IPS-11a (cell line): ENCODE measurements around the gene ADD2.
"Not testable (repeated sequence)": the region's sequence is repeated elsewhere in the genome, so short reads cannot be mapped to it uniquely, and the experiment has no call there.

Source experiments
- H3K4me3 ChIP-seq: one replicate; pipeline ENCODE4 v1.5.1; 2013; ENCODE audit warnings: low read depth, low read length, control low read depth

The ADD2 gene, protein sequence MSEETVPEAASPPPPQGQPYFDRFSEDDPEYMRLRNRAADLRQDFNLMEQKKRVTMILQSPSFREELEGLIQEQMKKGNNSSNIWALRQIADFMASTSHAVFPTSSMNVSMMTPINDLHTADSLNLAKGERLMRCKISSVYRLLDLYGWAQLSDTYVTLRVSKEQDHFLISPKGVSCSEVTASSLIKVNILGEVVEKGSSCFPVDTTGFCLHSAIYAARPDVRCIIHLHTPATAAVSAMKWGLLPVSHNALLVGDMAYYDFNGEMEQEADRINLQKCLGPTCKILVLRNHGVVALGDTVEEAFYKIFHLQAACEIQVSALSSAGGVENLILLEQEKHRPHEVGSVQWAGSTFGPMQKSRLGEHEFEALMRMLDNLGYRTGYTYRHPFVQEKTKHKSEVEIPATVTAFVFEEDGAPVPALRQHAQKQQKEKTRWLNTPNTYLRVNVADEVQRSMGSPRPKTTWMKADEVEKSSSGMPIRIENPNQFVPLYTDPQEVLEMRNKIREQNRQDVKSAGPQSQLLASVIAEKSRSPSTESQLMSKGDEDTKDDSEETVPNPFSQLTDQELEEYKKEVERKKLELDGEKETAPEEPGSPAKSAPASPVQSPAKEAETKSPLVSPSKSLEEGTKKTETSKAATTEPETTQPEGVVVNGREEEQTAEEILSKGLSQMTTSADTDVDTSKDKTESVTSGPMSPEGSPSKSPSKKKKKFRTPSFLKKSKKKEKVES

GRCh38 chr2:70767699-70768589 lies at the start of gene ADD2:
Gene ADD2, minus strand, starts transcription at chr2:70768200. Its CDS starts 61,792 bp downstream, at chr2:70706408.
- peak within 1 kb of the TSS; percentile 79 for H3K4me3 ChIP-seq

GRCh38 chr2:70817284-70817954 lies 49.4 kb upstream of the ADD2 start:
- no peak overlapping the region for H3K4me3 ChIP-seq

GRCh38 chr2:70816726-70817125 lies 48.7 kb upstream of the ADD2 start:
- no peak overlapping the region for H3K4me3 ChIP-seq

DNA sequence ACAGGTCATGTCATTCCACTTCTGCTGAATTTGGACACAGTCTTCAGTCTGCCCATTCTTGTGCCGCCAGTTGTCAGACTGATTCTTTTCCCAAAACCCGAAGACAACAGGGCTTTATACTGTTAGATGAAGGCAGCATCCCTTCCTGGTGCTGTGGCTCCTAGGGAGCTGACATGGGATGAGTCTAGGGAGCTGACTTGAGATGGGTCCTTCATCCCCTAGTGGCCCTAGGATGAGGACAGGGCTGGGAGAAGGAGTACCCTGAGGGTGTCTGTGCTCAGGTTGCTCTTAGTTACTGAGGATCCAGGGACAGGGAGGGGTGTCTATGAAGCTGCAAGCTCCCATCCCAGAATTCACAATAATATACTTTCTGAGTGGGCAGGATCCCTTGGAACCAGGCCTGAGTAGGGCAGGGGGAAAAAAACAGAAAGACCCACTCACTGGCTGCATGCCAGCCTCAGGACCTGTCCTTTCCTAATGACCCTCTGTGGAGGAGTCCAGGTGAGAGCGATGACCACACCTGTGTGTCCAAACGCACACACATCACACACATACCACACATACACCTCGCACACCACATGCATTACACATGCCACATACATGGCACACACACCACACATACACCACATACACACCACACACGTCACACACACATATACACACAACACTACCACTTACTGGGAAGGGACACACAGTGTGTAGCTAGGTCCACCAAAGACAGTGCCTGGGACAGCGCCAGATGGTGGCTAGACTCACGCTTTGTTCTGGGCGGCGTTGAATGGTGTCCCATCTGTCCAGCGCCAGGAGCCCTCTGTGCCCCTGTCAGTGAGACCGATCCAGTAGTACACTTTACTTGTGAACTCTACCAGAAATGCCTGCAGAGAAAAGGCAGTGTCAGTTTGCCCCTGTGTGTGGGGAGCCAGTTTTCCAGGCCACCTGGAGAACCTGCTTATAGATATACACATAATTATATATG lies 41.3 kb upstream of the ADD2 start:
- no peak overlapping the region for H3K4me3 ChIP-seq

DNA sequence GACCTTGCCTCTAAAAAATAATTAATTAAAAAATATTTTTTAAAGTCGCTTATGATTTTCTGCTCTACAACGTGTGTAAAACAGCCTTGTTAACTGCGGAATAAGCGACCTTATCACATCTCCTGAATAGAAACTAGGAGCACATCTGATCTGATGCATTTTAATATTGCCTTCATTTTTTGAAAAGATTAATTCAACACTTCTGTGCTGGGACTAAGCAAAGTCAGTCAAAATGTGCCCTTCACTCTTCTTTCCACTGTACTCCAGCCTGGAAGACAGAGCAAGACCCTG lies 39.8 kb upstream of the ADD2 start:
- H3K4me3 ChIP-seq = no peak overlapping the region

- H3K4me3 ChIP-seq = no peak overlapping the region
These were observed 39.3 kb upstream of the ADD2 start for GRCh38 chr2:70807102-70807827.

GRCh38 chr2:70806620-70807019 lies 38.6 kb upstream of the ADD2 start:
- H3K4me3 ChIP-seq = no peak overlapping the region

GRCh38 chr2:70806013-70806412 lies 38.0 kb upstream of the ADD2 start:
- no peak overlapping the region for H3K4me3 ChIP-seq

GRCh38 chr2:70801607-70802263 lies 33.7 kb upstream of the ADD2 start:
- H3K4me3 ChIP-seq = no peak overlapping the region

DNA sequence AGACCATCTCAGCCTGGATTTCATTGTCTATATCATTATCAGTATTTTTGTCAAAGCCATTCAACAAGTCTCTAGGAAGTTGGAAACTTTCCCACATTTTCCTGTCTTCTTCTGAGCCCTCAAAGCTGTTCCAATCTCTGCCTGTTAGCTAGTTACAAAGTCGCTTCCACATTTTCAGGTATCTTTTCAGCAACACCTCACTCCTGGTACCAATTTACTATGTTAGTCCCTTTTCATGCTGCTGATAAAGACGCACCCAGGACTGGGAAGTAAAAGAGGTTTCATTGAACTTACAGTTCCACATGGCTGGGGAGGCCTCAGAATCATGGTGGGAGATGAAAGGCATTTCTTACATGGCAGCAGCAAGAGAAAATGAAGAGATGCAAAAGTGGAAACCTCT lies 31.7 kb upstream of the ADD2 start:
- H3K4me3 ChIP-seq = no peak overlapping the region

- not testable (repeated sequence) for H3K4me3 ChIP-seq
These were observed 30.0 kb upstream of the ADD2 start for GRCh38 chr2:70797996-70798395.

GRCh38 chr2:70797506-70797905 lies 29.5 kb upstream of the ADD2 start:
- no peak overlapping the region for H3K4me3 ChIP-seq

GRCh38 chr2:70796262-70796661 lies 28.3 kb upstream of the ADD2 start:
- no peak overlapping the region for H3K4me3 ChIP-seq

DNA sequence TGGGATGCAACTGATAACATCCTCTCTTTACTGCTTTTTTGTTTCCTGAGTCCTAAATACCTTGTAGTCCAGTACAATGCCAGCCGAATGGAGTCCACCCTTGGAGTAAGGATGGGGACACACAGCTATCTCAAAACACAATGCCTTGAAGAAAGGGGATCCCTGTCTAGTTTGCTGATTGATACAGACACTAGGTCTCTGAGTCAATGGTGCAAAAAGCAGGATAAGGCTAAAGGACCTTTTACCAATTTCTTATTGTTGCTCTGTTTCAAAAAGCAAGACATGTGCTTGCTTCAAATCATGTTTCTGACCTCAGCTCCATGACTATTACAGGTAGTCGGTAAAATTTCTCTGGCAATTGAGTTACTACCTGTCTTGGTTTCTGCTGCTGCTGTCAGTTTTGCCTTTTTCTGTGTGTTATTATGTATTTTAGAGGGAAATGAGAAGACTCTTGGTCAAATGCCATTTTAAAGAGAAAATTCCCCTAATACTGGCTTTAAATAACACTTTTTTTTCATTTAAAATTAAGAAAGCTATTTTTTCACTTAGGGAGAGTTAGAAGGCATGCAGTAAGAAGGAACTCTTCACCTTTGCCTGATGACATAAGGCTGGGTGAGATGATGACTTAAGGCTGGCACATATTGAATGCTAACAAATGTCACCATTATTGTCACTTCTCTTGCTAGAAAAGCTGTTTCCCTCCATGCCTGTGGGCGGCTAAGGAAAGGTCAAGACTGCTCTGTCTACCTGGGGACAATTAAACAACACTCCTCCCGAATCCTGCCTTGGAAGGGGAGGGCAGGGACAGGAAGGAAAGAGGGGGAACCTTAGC lies 27.4 kb upstream of the ADD2 start:
- no peak overlapping the region for H3K4me3 ChIP-seq

DNA sequence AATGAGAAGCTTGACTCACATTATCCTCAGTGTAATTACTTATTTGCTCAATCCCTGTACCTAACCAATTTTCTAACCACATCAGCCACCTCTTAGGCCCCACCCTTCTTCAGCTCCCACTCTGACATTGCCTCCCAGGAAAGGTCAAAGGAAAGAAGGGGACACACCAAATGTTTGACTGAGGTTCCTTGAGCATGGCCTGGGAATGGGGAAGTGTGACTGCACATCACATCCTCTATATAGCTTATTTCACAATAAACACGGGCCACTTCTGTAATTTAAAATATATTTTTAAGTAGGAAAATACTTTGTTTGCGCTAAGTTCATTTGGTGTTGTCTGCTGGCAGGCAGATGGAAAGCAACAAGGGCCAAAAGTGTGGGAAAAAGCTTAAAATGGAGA lies 25.4 kb upstream of the ADD2 start:
- H3K4me3 ChIP-seq = no peak overlapping the region

- H3K4me3 ChIP-seq = no peak within 1 kb of the TSS
These were observed 22.3 kb upstream of the ADD2 start, which contains the start of gene FIGLA for GRCh38 chr2:70790136-70790828. Gene FIGLA, minus strand, starts transcription at chr2:70790643. Its CDS starts 5 bp downstream, at chr2:70790638.
